ENCODE results near the gene SLC18B1. TPM values are rescaled to one million over a fixed set of nuclear protein-coding genes. Genes with fewer than 3 reads are reported as not detected.

SLC18B1 gene
- total RNA-seq (10 to 100 TPM in 3 of 7 donors, 1 to 10 TPM in 4; 3.2 to 10.9 (median 9.7) TPM), polyA plus RNA-seq (10 to 100 TPM in 1 of 2 donors, 1 to 10 TPM in 1; 6.5 to 15.2 TPM)
- long read RNA-seq, donor 1, transcript SLC18B1-201 (14 exons, 2,368 nt): major isoform, 23 of 33 reads
- long read RNA-seq, donor 1, partial matches to known transcripts: 2 of 33 reads
- long read RNA-seq, donor 1, other reads (novel, unspliced or antisense): 8 of 33 reads
- long read RNA-seq, donor 2, transcript SLC18B1-201 (14 exons, 2,368 nt): major isoform, 6 of 5,457 reads
- long read RNA-seq, donor 2, partial matches to known transcripts: 5,251 of 5,457 reads
- long read RNA-seq, donor 2, other reads (novel, unspliced or antisense): 200 of 5,457 reads
- long read RNA-seq, donor 3, transcript SLC18B1-201 (14 exons, 2,368 nt): major isoform, 11 of 17 reads
- long read RNA-seq, donor 3, partial matches to known transcripts: 0 of 17 reads
- long read RNA-seq, donor 3, other reads (novel, unspliced or antisense): 6 of 17 reads

DNA sequence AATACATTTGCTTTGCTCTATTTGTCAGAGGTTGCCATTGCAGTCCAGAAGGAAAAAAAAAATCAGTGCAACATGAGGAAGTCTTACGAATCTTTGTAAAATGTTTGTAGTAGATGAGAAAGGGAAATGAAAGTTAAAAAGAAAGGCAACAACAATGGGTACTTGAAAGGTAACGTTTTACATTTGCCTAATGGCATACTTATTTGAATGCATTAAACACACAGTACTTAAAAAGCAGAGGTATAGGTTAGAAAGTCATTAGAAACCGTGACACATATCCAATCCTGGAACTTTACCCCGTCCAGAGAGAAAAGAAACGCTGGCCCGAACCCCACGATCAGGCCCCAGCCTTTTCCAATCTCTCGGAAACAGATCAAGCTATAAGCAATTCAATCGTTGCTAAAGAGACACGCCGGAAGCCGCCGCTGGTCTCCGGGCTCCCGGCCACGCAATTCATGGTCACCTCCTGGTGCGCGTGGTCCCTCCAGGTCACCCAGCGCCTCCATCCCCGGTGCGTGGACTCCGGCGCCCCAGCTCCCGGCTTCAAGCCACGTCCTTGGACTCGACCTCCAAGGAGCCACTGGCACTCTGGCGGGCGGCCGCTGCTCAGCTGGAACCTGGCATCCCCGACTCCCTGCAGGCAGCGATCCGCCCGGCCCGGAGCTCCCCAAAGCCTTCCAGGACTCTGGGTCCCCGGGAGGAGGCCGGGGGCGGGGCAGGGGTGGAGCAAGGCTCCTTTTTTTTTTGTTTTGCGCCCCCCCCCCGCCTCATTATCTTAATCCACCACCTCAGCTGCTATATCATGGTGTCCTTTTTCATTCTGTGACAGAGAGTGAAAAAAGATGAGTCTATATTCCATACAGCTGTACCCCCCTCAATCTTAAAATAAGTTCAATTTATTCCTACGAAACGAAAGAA lies at the start of gene SLC18B1:
SLC18B1 (minus strand) TSS at position 687 of the 918 bp plus-strand sequence; CDS start at position 506, 181 bp downstream.
- intact Hi-C loops (cut with DNase I): no loop called here
- 0% methylated on average over 40 to 41 of the region's 41 CpGs for WGBS, 3 donors
- no peak for TF ChIP-seq POLR2A (IDR thresholded peaks at IDR 0.05)
- no peak for TF ChIP-seq EP300 (IDR thresholded peaks at IDR 0.05)
- H3K9me3 ChIP-seq: peaks cover 0 to 3% of the 10 kb centered on the region in 2 donors
- peak within 1 kb of the TSS; percentile 48 for H3K4me3 ChIP-seq
- no peaks in the 10 kb centered on the region for H3K27me3 ChIP-seq
- peak; percentile 40 to 71 (median 61) for DNase-seq
- no peaks in the 10 kb centered on the region for H3K4me1 ChIP-seq (ENCODE audit: insufficient read depth)
- H3K36me3 ChIP-seq: no peaks in the 10 kb centered on the region
- peak within 1 kb of the TSS; percentile 37 to 61 for H3K27ac ChIP-seq

DNA sequence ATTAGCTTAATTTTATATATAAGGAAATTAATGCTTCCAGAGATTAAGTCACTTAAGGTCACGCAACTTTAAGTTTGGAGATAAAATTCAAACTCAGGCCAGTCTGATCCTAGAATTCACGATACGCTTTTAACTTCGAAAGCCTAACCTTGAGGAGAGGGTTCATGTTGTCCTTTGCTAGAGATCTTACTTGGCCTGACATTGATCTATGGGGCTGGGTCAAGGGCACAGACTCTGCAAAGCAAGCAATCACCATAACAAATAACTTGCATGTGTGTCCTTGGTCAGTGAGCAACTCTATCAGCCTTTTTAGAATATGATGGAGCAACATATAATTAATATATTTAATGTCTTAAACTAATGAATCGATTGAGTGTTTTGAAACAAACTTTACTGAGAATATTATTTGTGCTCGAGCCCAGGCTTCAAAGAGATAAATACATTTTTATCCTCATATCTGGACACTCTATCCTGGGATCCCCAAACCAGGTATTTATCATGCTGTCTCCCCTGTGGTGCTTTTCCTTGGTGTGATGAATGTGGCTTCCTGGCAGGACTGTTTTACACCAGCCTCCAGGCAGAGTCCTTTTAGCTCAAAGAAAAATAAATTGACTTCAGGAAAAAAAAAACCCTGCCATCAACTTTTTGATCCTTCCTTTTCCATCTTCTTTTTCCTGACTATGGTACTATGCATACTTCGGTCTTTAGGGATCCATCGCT lies 45.0 kb upstream of the SLC18B1 start:
- no peak overlapping the region for H3K27ac ChIP-seq
- H3K4me1 ChIP-seq (ENCODE audit: insufficient read depth): no peaks in the 10 kb centered on the region
- no peak overlapping the region for H3K4me3 ChIP-seq
- no peaks in the 10 kb centered on the region for H3K9me3 ChIP-seq
- WGBS, 3 donors: 56 to 67% (median 60%) methylated on average over 8 of the region's 8 CpGs
- H3K27me3 ChIP-seq: no peaks in the 10 kb centered on the region
- TF ChIP-seq POLR2A (IDR thresholded peaks at IDR 0.05) (no peak), EP300 (IDR thresholded peaks at IDR 0.05) (no peak)
- TF ChIP-seq, protein P1, sequence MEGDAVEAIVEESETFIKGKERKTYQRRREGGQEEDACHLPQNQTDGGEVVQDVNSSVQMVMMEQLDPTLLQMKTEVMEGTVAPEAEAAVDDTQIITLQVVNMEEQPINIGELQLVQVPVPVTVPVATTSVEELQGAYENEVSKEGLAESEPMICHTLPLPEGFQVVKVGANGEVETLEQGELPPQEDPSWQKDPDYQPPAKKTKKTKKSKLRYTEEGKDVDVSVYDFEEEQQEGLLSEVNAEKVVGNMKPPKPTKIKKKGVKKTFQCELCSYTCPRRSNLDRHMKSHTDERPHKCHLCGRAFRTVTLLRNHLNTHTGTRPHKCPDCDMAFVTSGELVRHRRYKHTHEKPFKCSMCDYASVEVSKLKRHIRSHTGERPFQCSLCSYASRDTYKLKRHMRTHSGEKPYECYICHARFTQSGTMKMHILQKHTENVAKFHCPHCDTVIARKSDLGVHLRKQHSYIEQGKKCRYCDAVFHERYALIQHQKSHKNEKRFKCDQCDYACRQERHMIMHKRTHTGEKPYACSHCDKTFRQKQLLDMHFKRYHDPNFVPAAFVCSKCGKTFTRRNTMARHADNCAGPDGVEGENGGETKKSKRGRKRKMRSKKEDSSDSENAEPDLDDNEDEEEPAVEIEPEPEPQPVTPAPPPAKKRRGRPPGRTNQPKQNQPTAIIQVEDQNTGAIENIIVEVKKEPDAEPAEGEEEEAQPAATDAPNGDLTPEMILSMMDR (IDR thresholded peaks at IDR 0.05): no peak
- H3K36me3 ChIP-seq: no peaks in the 10 kb centered on the region
- DNase-seq: no peak
- intact Hi-C loops (cut with DNase I): no loop called here

DNA sequence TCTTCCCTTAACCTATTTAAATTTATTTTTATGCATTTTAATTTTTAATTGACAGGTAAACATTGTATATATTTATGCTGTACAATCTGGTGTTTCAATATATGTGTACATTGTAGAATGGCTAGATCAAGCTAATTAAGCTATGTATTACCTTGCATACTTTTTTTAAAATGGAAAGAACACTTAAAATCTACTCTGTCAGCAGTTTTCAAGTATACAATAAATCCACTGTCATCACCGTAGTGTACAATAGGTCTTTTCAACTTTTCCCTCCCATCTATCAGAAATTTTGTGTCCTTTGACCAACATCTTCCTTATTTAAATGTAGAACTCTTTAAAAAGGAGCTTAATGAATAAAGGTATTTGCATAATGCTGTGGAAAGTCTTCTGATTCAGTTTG lies 43.5 kb upstream of the SLC18B1 start:
- no peaks in the 10 kb centered on the region for H3K9me3 ChIP-seq
- WGBS, 3 donors: 48 to 79% (median 68%) methylated on average over 1 of the region's 1 CpG
- H3K27me3 ChIP-seq: no peaks in the 10 kb centered on the region
- intact Hi-C loops (cut with DNase I): no loop called here
- DNase-seq: no peak
- H3K4me1 ChIP-seq (ENCODE audit: insufficient read depth): no peaks in the 10 kb centered on the region
- H3K36me3 ChIP-seq: no peaks in the 10 kb centered on the region
- TF ChIP-seq, protein P1 (IDR thresholded peaks at IDR 0.05): no peak
- no peak overlapping the region for H3K27ac ChIP-seq
- no peak overlapping the region for H3K4me3 ChIP-seq

DNA sequence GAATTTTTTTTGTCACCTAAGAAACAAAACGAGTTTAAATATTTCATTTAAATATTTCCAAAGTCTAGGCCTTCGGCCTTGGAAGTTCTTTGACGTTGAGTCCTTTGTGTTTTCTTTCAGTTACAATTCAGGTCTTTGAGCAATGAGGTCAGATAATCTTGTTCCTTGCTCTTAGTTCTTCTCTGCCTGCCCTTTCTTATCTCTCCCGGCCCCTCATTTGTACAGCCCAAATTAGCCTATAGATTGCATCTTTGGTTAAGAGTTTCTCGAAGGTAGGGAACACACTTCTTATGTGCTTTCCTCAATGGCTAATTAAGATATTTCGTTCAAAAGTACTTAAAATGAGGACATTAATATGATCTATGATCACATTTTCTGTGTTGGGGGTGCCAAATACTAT lies 34.5 kb upstream of the SLC18B1 start:
- Histone ChIP-seq H3K9me3 (no peaks in the 10 kb centered on the region), H3K36me3 (no peaks in the 10 kb centered on the region), H3K27ac (no peak overlapping the region), H3K4me1 (ENCODE audit: insufficient read depth) (no peaks in the 10 kb centered on the region), H3K27me3 (no peaks in the 10 kb centered on the region), H3K4me3 (no peak overlapping the region)
- WGBS, 3 donors: 83 to 86% (median 83%) methylated on average over 6 of the region's 6 CpGs
- intact Hi-C loops (cut with DNase I): no loop called here
- TF ChIP-seq EP300 (IDR thresholded peaks at IDR 0.05) (no peak), POLR2A (IDR thresholded peaks at IDR 0.05) (no peak)
- TF ChIP-seq, protein P1 (IDR thresholded peaks at IDR 0.05): no peak
- DNase-seq: no peak
